ENCODE measurements around the gene EZR. TPM values are rescaled to one million over a fixed set of nuclear protein-coding genes. Genes with fewer than 3 reads are reported as not detected.

EZR gene
- total and polyA plus RNA-seq, 2 of the 13 experiments (the other 11 are each of a cell fraction or from before 2014, with no cell fraction given), result 34.7 to 60.3 TPM

- Histone ChIP-seq H2AFZ (ENCODE audit: low read length) (no peak overlapping the region), H3K27me3 (ENCODE audit: control insufficient read depth in 1 of 2, insufficient read depth in 2 of 2, low read length in 2 of 2) (no peaks in the 10 kb centered on the region), H3K4me1 (ENCODE audit: insufficient read depth, low read length) (no peaks in the 10 kb centered on the region), H3K36me3 (replicated peaks in 1 of 2; ENCODE audit: control insufficient read depth in 1 of 2, insufficient read depth in 2 of 2, low read length in 2 of 2) (peaks cover 9 to 25% of the 10 kb centered on the region in 2 experiments; a peak in 4 of 5 replicates), H3K9ac (ENCODE audit: insufficient read depth, low read depth, low read length) (no peak overlapping the region), H3K79me2 (ENCODE audit: insufficient read depth, low read length) (no peaks in the 10 kb centered on the region), H4K20me1 (ENCODE audit: insufficient read depth, low read length) (no peaks in the 10 kb centered on the region), H3K27ac (ENCODE audit: extremely low read length, insufficient read depth, low read length) (no peak overlapping the region), H3K9me3 (ENCODE audit: low read length) (no peaks in the 10 kb centered on the region), H3K4me2 (ENCODE audit: low read depth, low read length) (no peak overlapping the region), H3K4me3 (replicated peaks in 1 of 3; ENCODE audit: insufficient read depth in 1 of 3, low read depth in 2 of 3, low read length in 3 of 3) (no peak overlapping the region)
- 77% methylated on average over 12 of the region's 12 CpGs for WGBS (ENCODE audit: low lambda C conversion rate)
- ChIA-PET POLR2A (no interaction called here), CTCF (ENCODE audit: low intra/inter-chr PET ratio, low total read pairs) (no interaction called here)
- ATAC-seq, result no peak
- BruUV-seq (replicated peaks), result no TSS peak
- TF ChIP-seq PHF20 (CRISPR knock-in tag; IDR thresholded peaks at IDR 0.05), result no peak
- TF ChIP-seq ZNF7 (CRISPR knock-in tag; IDR thresholded peaks at IDR 0.05), result no peak
- TF ChIP-seq ZFP36L1 (CRISPR knock-in tag; IDR thresholded peaks at IDR 0.05), result no peak
- TF ChIP-seq MEF2D (CRISPR knock-in tag; IDR thresholded peaks at IDR 0.05), result no peak
- no peak for TF ChIP-seq ZNF513 (CRISPR knock-in tag; conservative IDR thresholded peaks at IDR 0.05)
- TF ChIP-seq MTERF4 (CRISPR knock-in tag; IDR thresholded peaks at IDR 0.05), result no peak
- no peak for TF ChIP-seq IKZF4 (CRISPR knock-in tag; IDR thresholded peaks at IDR 0.05; ENCODE audit: borderline replicate concordance, low read depth, not compliant biosample characterization)
- no peak for TF ChIP-seq RNF2 (conservative IDR thresholded peaks at IDR 0.05; ENCODE audit: low read depth)
- no peak for TF ChIP-seq UBTF (CRISPR knock-in tag; IDR thresholded peaks at IDR 0.05)
- no peak for TF ChIP-seq ZNF121 (CRISPR knock-in tag; IDR thresholded peaks at IDR 0.05)
- no peak for TF ChIP-seq ZNF576 (CRISPR knock-in tag; IDR thresholded peaks at IDR 0.05)
- no peak for TF ChIP-seq SRSF4 (IDR thresholded peaks at IDR 0.05; ENCODE audit: low read depth, low read length, poor library complexity, severe bottlenecking)
- TF ChIP-seq THRA (CRISPR knock-in tag; IDR thresholded peaks at IDR 0.05; ENCODE audit: borderline replicate concordance), result no peak
- no peak for TF ChIP-seq ZNF569 (CRISPR knock-in tag; IDR thresholded peaks at IDR 0.05; ENCODE audit: borderline replicate concordance)
- in situ Hi-C loops (cut with HindIII; ENCODE audit: extremely low pct_ligation_motif_present, low pct_unique_long_range_greater_than_20kb) (no loop called here), intact Hi-C loops (cut with micrococcal nuclease; ENCODE audit: unreplicated experiment) (no loop called here)
- no peak for FAIRE-seq
- no peak for DNase-seq (ENCODE audit: low spot score)
These were observed 56.3 kb downstream of the EZR start for GRCh38 chr6:158762787-158763433.
